ENCODE data around the gene FOXK2. TPM values are rescaled to one million over a fixed set of nuclear protein-coding genes. Genes with fewer than 3 reads are reported as not detected.

FOXK2 gene
- total RNA-seq, 1 experiment from 2014 or later, result 107 TPM

DNA sequence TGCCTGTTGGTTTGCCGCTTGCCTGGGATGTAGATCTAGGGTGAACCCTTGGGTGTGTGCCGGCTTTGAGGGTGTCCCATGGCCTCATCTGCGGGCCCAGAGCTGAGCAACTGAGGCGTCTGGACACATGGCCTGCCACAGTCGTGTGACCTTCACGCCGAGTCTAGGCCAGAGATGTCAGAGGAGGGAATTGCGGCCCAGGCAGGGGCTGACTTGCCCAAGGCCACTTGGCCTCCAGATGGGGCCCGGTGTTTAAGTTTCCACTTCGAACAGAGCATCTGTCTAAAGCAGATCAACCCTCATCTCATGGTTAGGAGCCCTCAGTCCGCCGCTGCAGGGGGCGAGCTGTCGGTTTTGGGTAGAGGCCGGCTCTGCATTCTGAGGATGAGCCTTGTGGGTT lies 28.0 kb upstream of the FOXK2 start:
- no TSS peak for BruUV-seq (replicated peaks)
- intact Hi-C loops (cut with micrococcal nuclease; ENCODE audit: unreplicated experiment), result no loop called here
- no peak for DNase-seq (ENCODE audit: low spot score)
- CTCF ChIA-PET, result no interaction called here
- H3K4me1 ChIP-seq (ENCODE audit: insufficient read depth, low read length, poor library complexity, severe bottlenecking), result no peaks in the 10 kb centered on the region
- POLR2A ChIA-PET (ENCODE audit: low non-redundant PET), result no interaction called here
- peaks cover 4% of the 10 kb centered on the region for H3K36me3 ChIP-seq (ENCODE audit: insufficient read depth, low read length, poor library complexity, severe bottlenecking)
- no peaks in the 10 kb centered on the region for H3K9me3 ChIP-seq (ENCODE audit: low read depth, low read length, poor library complexity, severe bottlenecking)
- no peaks in the 10 kb centered on the region for H3K27me3 ChIP-seq (replicated peaks; ENCODE audit: insufficient read depth, low read depth, low read length, poor library complexity)
- TF ChIP-seq, protein P1, sequence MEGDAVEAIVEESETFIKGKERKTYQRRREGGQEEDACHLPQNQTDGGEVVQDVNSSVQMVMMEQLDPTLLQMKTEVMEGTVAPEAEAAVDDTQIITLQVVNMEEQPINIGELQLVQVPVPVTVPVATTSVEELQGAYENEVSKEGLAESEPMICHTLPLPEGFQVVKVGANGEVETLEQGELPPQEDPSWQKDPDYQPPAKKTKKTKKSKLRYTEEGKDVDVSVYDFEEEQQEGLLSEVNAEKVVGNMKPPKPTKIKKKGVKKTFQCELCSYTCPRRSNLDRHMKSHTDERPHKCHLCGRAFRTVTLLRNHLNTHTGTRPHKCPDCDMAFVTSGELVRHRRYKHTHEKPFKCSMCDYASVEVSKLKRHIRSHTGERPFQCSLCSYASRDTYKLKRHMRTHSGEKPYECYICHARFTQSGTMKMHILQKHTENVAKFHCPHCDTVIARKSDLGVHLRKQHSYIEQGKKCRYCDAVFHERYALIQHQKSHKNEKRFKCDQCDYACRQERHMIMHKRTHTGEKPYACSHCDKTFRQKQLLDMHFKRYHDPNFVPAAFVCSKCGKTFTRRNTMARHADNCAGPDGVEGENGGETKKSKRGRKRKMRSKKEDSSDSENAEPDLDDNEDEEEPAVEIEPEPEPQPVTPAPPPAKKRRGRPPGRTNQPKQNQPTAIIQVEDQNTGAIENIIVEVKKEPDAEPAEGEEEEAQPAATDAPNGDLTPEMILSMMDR (conservative IDR thresholded peaks at IDR 0.05; ENCODE audit: low read depth, low read length), result no peak
- TF ChIP-seq EZH2 (IDR thresholded peaks at IDR 0.05; ENCODE audit: borderline replicate concordance, low read depth, low read length, poor library complexity, severe bottlenecking), result no peak
- no peak overlapping the region for H3K27ac ChIP-seq (ENCODE audit: low read depth, low read length, poor library complexity, severe bottlenecking)
- no peak overlapping the region for H3K4me3 ChIP-seq (ENCODE audit: low read depth, low read length, poor library complexity, severe bottlenecking)

DNA sequence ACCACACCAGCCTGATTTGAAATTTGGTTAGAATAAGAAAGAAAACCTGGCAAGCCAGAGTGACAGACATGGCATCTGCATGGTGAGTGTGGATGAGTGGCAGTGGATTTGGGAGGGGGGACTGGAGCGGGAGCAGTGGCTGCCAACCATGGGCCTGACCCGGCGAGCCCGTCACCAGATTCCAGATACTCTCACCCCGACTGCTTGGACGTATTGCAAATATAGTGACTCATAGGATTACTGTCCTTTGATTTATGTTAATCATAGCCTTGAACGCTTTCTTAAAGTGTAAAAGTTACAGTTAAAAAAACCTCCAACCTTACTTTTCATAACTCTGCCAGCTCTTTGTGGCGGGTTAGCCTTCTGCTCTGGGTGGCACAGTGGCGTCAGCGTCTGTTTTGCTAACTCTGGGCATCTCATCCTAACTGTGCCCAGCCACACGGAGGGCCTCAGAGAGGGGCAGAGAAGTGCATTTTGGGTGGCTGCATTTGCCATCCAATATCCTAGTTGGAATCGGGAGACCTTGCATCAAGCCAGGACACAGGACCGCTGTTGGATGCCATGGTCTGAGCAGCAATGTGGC lies 26.8 kb upstream of the FOXK2 start:
- Histone ChIP-seq H3K27ac (ENCODE audit: low read depth, low read length, poor library complexity, severe bottlenecking) (no peak overlapping the region), H3K4me3 (ENCODE audit: low read depth, low read length, poor library complexity, severe bottlenecking) (no peak overlapping the region), H3K4me1 (ENCODE audit: insufficient read depth, low read length, poor library complexity, severe bottlenecking) (no peaks in the 10 kb centered on the region), H3K9me3 (ENCODE audit: low read depth, low read length, poor library complexity, severe bottlenecking) (no peaks in the 10 kb centered on the region), H3K36me3 (ENCODE audit: insufficient read depth, low read length, poor library complexity, severe bottlenecking) (no peaks in the 10 kb centered on the region), H3K27me3 (replicated peaks; ENCODE audit: insufficient read depth, low read depth, low read length, poor library complexity) (no peaks in the 10 kb centered on the region)
- no TSS peak for BruUV-seq (replicated peaks)
- intact Hi-C loops (cut with micrococcal nuclease; ENCODE audit: unreplicated experiment), result no loop called here
- TF ChIP-seq EZH2 (IDR thresholded peaks at IDR 0.05; ENCODE audit: borderline replicate concordance, low read depth, low read length, poor library complexity, severe bottlenecking), result no peak
- TF ChIP-seq, protein P1 (conservative IDR thresholded peaks at IDR 0.05; ENCODE audit: low read depth, low read length), result no peak
- ChIA-PET POLR2A (ENCODE audit: low non-redundant PET) (no interaction called here), CTCF (no interaction called here)
- no peak for DNase-seq (ENCODE audit: low spot score)

DNA sequence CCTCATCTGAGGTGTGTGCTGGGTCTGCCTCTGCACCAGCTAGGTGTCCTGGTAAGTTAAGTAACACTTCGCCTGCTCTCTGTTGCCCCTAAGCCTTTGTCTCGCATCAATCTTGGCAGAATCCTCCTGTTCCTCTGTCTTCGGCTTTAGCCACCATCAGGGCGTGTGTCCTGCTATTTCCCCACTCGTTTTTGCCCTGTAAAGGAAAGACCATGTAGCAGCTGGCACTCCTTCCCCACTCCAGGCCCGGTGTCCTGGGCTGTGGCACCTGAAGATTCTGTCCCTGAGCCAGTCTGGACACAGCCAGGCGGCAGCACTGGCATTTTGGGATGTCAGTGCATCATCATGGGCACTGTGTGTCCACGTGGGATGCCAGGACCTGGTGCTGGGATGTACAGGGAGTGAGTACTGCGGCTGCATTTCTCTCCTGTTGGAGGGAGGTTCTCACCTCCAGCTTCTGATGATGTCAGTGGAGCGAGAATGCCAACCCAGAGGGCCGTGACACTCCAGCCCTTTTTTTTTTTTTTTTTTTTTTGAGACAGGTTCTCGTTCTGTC lies 26.2 kb upstream of the FOXK2 start:
- Histone ChIP-seq H3K36me3 (ENCODE audit: insufficient read depth, low read length, poor library complexity, severe bottlenecking) (no peaks in the 10 kb centered on the region), H3K27me3 (replicated peaks; ENCODE audit: insufficient read depth, low read depth, low read length, poor library complexity) (no peaks in the 10 kb centered on the region), H3K27ac (ENCODE audit: low read depth, low read length, poor library complexity, severe bottlenecking) (no peak overlapping the region), H3K9me3 (ENCODE audit: low read depth, low read length, poor library complexity, severe bottlenecking) (no peaks in the 10 kb centered on the region), H3K4me1 (ENCODE audit: insufficient read depth, low read length, poor library complexity, severe bottlenecking) (no peaks in the 10 kb centered on the region), H3K4me3 (ENCODE audit: low read depth, low read length, poor library complexity, severe bottlenecking) (no peak overlapping the region)
- no peak for DNase-seq (ENCODE audit: low spot score)
- intact Hi-C loops (cut with micrococcal nuclease; ENCODE audit: unreplicated experiment), result no loop called here
- ChIA-PET CTCF (no interaction called here), POLR2A (ENCODE audit: low non-redundant PET) (no interaction called here)
- no TSS peak for BruUV-seq (replicated peaks)
- no peak for TF ChIP-seq EZH2 (IDR thresholded peaks at IDR 0.05; ENCODE audit: borderline replicate concordance, low read depth, low read length, poor library complexity, severe bottlenecking)
- TF ChIP-seq, protein P1 (conservative IDR thresholded peaks at IDR 0.05; ENCODE audit: low read depth, low read length), result no peak
